ENCODE measurements around the gene ALG1.
"Not testable (repeated sequence)": the region's sequence is repeated elsewhere in the genome, so short reads cannot be mapped to it uniquely, and the experiment has no call there.

Gene ALG1

DNA sequence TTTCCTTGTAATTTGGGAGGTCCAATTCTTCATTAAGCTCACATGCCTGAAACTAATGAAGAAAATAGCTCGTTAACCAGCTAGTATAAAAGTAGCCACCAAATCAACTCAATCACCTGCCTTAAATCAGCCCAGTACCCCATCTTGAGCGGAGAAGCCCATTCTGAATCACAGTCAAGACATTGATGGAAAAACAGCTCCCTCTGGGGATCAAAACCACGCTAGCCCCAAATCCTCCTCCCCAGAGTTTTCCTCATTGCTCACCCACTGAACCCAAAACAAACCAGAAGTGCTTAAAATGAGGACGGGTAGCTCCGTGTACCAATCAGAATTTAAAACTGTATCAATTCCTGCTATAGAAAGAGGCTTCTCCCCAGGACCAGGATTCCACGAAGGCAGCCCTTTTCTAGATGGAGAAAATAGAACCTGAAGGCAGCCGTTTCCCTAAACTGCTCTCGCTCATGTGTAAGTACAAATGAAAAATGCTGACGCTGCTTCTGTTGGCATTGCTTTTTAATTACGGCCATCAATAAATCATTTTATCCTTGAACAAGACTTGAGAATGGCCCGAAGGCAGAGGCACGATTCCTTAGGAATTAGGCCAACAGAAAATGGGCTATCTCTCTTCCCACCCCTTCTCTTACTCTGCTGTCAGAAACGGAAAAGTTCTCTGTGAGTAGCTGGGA lies 61.4 kb downstream of the ALG1 start:
- DNase-seq; intact Hi-C loops (cut with DNase I): not testable (repeated sequence)

DNA sequence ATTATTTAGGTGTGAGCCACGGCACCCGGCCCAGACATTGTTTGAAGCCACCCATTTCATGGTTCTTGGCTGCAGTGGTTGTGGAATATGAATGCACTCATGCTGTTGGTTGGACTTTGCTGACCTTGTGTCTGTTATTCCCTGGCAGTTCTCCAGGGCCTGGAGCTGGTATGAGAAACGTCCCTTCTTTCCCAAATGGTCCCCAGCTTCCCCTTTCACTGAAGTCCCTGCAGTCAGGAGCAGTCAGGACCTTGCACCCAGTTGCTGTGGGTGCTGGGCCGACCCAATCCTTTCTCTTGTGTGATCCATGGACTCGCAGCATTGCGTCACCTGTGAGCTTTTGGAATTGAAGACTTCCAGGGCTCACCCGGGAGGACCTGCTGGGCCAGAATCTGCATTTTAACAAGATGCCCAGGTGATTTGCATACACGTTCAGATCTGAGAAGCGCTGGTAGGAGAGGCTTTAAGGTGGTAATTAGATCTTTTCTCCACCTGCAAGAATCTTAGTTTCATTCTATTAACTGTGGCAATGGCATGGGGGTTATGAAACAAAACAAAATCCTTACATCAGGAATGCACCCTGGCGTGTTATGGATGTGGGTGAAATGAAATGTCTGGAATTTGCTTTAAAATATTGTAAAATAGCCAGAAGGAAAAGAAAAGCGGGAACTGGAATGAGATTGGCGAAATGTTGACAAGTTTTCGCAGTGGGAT lies 63.3 kb downstream of the ALG1 start:
- DNase-seq; intact Hi-C loops (cut with DNase I): not testable (repeated sequence)

All from head of caudate nucleus (tissue), 42 donors.